HG02763 (cell line): ENCODE measurements around the gene CCDC27.
"Not testable (repeated sequence)": the region's sequence is repeated elsewhere in the genome, so short reads cannot be mapped to it uniquely, and the experiment has no call there.

Experiments used
- ATAC-seq: cut with Tn5 transposase; IDR thresholded peaks from one replicate; pipeline ENCODE4 v1.9.1; 2021; ENCODE audit warnings: mild to moderate bottlenecking, moderate library complexity; ENCODE audit not compliant: unreplicated experiment

CCDC27 gene

GRCh38 chr1:3735027-3735681, 17.1 kb upstream of the CCDC27 start:
- ATAC-seq, result no peak

GRCh38 chr1:3735688-3736087, 16.6 kb upstream of the CCDC27 start:
- no peak for ATAC-seq

GRCh38 chr1:3736131-3736561, 16.1 kb upstream of the CCDC27 start:
- ATAC-seq, result no peak

- no peak for ATAC-seq
Observed at GRCh38 chr1:3736708-3737107, 15.5 kb upstream of the CCDC27 start.

- ATAC-seq, result no peak
Observed at GRCh38 chr1:3738943-3739342, 13.3 kb upstream of the CCDC27 start.

- no peak for ATAC-seq
Observed at GRCh38 chr1:3740042-3740441, 12.2 kb upstream of the CCDC27 start.

- ATAC-seq, result no peak
Observed at GRCh38 chr1:3740752-3741151, 11.5 kb upstream of the CCDC27 start.

GRCh38 chr1:3741566-3742438, 10.4 kb upstream of the CCDC27 start:
- ATAC-seq, result no peak

- ATAC-seq, result no peak
Observed at GRCh38 chr1:3742439-3743298, 9.6 kb upstream of the CCDC27 start.

- no peak for ATAC-seq
Observed at GRCh38 chr1:3743421-3743820, 8.8 kb upstream of the CCDC27 start.

GRCh38 chr1:3743826-3744225, 8.4 kb upstream of the CCDC27 start:
- ATAC-seq, result no peak

- ATAC-seq, result no peak
Observed at GRCh38 chr1:3744646-3745045, 7.6 kb upstream of the CCDC27 start.

GRCh38 chr1:3745071-3745470, 7.2 kb upstream of the CCDC27 start:
- no peak for ATAC-seq

GRCh38 chr1:3745590-3746381, 6.5 kb upstream of the CCDC27 start:
- ATAC-seq, result no peak

- ATAC-seq, result no peak
Observed at GRCh38 chr1:3746389-3746829, 5.8 kb upstream of the CCDC27 start.

- peak; percentile 78 for ATAC-seq
Observed at GRCh38 chr1:3746830-3747521, 5.3 kb upstream of the CCDC27 start.

- ATAC-seq, result no peak
Observed at GRCh38 chr1:3747522-3747848, 4.8 kb upstream of the CCDC27 start.

GRCh38 chr1:3747903-3748302, 4.3 kb upstream of the CCDC27 start:
- no peak for ATAC-seq

- ATAC-seq, result not testable (repeated sequence)
Observed at GRCh38 chr1:3748316-3748900, 3.8 kb upstream of the CCDC27 start.

GRCh38 chr1:3749512-3749911, 2.7 kb upstream of the CCDC27 start:
- no peak for ATAC-seq
